ENCODE results near the gene PNO1.

Gene PNO1

DNA sequence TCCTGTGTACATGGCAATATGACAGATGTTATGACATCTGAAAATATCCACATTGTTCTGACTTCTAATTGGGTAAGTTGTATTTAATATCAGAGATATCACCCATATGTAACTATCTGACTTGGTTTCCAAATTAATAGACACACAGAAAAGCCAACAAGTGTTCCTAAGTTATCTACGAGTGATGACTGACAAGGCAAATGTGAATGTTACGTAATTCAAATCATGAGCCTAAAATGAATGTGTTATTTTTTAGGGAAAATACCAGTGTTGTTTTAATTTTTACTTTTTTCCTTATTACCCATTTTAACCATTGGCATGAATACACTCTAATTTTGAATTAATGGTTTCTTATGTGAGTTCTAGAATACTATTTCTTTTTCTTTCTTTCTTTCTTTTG lies 15.8 kb upstream of the PNO1 start:
- no peak for DNase-seq (ENCODE audit: low read depth)
- no peak overlapping the region for H3K4me3 ChIP-seq (ENCODE audit: low read depth, low read length)
- TF ChIP-seq, protein P1, sequence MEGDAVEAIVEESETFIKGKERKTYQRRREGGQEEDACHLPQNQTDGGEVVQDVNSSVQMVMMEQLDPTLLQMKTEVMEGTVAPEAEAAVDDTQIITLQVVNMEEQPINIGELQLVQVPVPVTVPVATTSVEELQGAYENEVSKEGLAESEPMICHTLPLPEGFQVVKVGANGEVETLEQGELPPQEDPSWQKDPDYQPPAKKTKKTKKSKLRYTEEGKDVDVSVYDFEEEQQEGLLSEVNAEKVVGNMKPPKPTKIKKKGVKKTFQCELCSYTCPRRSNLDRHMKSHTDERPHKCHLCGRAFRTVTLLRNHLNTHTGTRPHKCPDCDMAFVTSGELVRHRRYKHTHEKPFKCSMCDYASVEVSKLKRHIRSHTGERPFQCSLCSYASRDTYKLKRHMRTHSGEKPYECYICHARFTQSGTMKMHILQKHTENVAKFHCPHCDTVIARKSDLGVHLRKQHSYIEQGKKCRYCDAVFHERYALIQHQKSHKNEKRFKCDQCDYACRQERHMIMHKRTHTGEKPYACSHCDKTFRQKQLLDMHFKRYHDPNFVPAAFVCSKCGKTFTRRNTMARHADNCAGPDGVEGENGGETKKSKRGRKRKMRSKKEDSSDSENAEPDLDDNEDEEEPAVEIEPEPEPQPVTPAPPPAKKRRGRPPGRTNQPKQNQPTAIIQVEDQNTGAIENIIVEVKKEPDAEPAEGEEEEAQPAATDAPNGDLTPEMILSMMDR (IDR thresholded peaks at IDR 0.05; ENCODE audit: low read depth, low read length): no peak
- TF ChIP-seq, protein P2, sequence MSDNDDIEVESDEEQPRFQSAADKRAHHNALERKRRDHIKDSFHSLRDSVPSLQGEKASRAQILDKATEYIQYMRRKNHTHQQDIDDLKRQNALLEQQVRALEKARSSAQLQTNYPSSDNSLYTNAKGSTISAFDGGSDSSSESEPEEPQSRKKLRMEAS (IDR thresholded peaks at IDR 0.05; ENCODE audit: low read depth, low read length): no peak
- TF ChIP-seq MYC (IDR thresholded peaks at IDR 0.05; ENCODE audit: low read depth, low read length) (no peak), POLR2A (IDR thresholded peaks at IDR 0.05; ENCODE audit: extremely low read depth, insufficient read length) (no peak)

DNA sequence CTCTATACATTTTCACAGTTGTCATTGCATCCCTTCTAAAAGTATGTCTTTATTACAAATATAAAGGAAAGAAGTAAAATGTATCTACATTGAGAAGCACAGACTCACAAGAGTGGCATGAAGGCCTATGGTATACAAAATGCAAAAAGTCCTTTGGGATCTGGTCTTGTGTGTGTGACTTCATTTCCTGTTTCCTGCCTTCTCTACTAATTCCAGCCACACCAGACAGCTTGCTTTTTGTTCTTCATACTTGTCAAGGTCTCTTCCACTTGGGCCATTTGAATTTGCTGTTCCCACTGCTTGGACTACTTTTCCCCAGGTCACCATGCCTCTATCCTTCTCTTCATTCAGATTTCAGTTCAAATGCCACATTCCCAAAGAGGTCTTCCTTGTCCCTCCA lies 6.7 kb upstream of the PNO1 start:
- TF ChIP-seq MYC (IDR thresholded peaks at IDR 0.05; ENCODE audit: low read depth, low read length) (no peak), POLR2A (IDR thresholded peaks at IDR 0.05; ENCODE audit: extremely low read depth, insufficient read length) (no peak)
- TF ChIP-seq, protein P1 (IDR thresholded peaks at IDR 0.05; ENCODE audit: low read depth, low read length): no peak
- TF ChIP-seq, protein P2 (IDR thresholded peaks at IDR 0.05; ENCODE audit: low read depth, low read length): no peak
- no peak overlapping the region for H3K4me3 ChIP-seq (ENCODE audit: low read depth, low read length)
- DNase-seq (ENCODE audit: low read depth): peak; percentile 31

DNA sequence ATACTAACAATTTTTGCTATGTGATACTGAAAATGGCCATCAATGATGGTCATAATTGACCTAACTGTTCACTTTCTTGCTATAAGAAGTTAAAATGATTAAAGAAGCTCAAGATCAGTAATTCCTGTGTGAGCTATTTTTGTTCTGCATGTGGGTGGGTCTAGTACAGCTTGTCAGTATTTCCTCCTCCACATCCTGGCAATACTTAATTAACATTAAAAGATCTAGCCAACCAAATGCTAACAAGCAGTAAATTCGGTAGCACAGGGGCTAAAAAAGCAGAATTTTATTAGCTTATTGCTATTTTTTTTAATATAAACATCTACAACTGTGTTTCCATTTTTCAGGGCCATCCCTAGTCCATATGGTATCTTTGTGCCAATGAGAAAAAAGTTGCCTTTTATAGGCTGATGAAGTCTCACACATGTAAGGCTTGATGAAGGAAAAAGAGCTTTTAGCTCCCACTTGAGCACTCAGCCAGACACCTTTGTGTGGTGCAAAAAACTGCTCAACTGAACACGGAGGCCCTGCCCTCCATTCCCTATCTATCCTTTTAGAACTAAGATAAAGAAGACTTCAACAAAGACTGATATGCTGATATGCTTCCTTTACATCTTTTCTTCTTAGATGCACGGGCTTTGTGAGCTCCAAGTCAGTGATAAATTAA lies 4.9 kb upstream of the PNO1 start:
- TF ChIP-seq, protein P1 (IDR thresholded peaks at IDR 0.05; ENCODE audit: low read depth, low read length): no peak
- TF ChIP-seq POLR2A (IDR thresholded peaks at IDR 0.05; ENCODE audit: extremely low read depth, insufficient read length): no peak
- TF ChIP-seq MYC (IDR thresholded peaks at IDR 0.05; ENCODE audit: low read depth, low read length): no peak
- TF ChIP-seq, protein P2 (IDR thresholded peaks at IDR 0.05; ENCODE audit: low read depth, low read length): no peak
- H3K4me3 ChIP-seq (ENCODE audit: low read depth, low read length): no peak overlapping the region
- no peak for DNase-seq (ENCODE audit: low read depth)

DNA sequence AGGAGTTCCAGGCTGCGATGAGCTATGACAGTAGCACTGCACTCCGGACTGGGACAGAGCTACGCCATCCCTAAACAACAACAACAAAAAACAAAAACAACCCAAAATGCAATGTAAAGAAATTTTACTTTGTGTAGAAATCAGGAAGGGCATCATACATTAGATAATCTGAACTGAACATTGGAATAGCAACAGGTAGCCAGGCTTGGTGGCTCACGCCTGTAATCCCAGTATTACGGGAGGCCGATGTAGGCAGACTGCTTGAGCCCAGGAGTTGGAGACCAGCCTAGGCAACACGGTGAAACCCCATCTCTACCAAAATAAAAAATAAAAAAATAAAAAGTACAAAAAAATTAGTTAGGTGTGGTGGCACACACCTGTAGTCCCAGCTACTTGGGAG lies 2.1 kb upstream of the PNO1 start:
- peak overlapping the region; percentile 7 for H3K4me3 ChIP-seq (ENCODE audit: low read depth, low read length)
- TF ChIP-seq POLR2A (IDR thresholded peaks at IDR 0.05; ENCODE audit: extremely low read depth, insufficient read length) (no peak), MYC (IDR thresholded peaks at IDR 0.05; ENCODE audit: low read depth, low read length) (no peak)
- TF ChIP-seq, protein P1 (IDR thresholded peaks at IDR 0.05; ENCODE audit: low read depth, low read length): no peak
- TF ChIP-seq, protein P2 (IDR thresholded peaks at IDR 0.05; ENCODE audit: low read depth, low read length): no peak

DNA sequence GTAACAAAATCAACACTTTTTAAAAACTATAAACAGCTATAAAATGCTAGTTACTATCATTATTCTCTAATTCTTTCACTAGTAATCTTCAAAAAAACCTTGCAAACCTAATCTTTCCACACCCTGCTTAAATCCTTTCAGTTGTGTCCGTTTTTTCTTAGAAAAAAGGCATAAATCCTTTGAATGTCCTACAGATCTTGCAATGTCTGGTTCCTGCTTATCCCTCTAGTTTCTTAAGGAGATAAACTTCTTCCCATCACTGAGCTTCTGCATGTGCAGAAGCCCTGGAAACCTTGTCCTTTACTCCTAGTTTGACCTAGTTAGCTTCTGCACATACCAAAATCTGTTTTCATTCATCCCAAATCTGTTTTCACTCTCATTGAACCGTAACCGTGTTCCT lies 1.3 kb upstream of the PNO1 start:
- no peak for DNase-seq (ENCODE audit: low read depth)
- H3K4me3 ChIP-seq (ENCODE audit: low read depth, low read length): peak overlapping the region; percentile 94
- TF ChIP-seq MYC (IDR thresholded peaks at IDR 0.05; ENCODE audit: low read depth, low read length) (no peak), POLR2A (IDR thresholded peaks at IDR 0.05; ENCODE audit: extremely low read depth, insufficient read length) (no peak)
- TF ChIP-seq, protein P1 (IDR thresholded peaks at IDR 0.05; ENCODE audit: low read depth, low read length): no peak
- TF ChIP-seq, protein P2 (IDR thresholded peaks at IDR 0.05; ENCODE audit: low read depth, low read length): no peak

More for the DNA sequence above, 2.1 kb upstream of the PNO1 start:
- DNase-seq (ENCODE audit: low read depth): no peak

Data from NB4 (cell line).